SHP77 treated with DMSO at 0.1 percent for 48 hours (cell line): Measurements from ENCODE around the gene LDAH.
"Not testable (repeated sequence)": the region's sequence is repeated elsewhere in the genome, so short reads cannot be mapped to it uniquely, and the experiment has no call there.

ENCODE experiments used
- DNase-seq: peaks from one replicate; lab custom pipeline; 2025; lab: John Stamatoyannopoulos, UW

The LDAH gene

DNA sequence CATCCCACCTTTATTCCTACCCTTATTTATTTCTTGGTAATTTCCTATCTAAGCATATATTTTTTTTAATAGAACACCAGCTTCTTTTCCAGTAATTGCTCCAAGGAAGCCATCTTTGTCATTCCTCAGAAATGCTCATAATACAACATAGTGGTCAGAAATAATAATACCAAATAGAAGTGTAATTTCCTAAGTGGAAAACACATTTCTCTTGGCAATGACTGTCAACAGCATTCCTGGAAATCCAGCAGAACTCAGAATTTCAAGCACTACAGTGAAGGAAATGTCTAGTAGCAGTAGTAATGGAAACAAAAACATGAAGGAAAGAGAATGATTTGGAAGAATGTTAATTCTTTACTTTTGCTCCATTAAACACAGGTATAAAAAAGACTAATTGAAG lies 99.4 kb downstream of the LDAH start:
- DNase-seq = no peak

DNA sequence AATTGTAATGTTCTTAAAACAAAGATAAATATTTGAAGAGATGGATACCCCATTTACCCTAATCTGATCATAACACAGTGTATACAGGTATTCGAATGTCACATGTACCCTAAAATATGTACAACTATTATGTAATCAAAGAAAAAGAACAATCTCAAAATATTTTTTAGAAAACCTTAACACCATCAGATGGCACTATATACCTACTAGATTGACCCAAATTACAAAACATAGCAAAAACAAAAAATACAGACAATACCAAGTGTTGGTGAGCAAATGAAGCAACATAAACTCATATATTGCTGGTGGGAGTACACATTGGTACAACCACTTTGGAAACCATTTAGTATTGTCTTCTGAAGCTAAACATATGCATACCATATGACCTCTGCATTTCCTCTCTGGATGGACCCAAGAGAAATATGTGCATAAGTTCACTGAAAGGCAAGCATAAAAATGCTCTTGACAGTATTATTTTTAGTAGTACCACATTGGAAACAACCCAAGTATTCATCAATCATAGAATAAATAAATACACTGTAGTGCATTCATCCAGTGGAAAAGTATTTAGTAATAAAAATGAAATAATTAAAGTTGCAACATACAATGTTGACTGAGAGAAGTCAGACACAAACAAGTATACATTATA lies 100.2 kb downstream of the LDAH start:
- DNase-seq = no peak

DNA sequence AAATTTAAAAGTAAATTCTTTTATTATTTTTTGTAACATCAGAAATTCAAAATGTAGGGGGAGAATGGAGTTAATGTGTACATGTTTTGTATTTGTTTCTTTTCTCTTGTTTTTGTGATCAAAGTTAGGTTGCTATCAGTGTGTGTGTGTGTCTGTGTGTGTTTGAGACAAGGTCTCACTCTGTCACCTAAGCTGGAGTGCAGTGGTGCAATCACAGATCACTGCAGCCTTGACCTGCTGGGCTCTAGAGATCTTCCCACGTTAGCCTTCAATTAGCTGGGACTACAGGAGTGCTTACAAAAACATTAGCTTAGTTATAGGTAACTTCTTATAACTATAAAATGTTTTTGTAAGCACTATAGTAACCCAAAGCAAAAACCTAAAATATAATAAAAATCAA lies 105.3 kb downstream of the LDAH start:
- no peak for DNase-seq

DNA sequence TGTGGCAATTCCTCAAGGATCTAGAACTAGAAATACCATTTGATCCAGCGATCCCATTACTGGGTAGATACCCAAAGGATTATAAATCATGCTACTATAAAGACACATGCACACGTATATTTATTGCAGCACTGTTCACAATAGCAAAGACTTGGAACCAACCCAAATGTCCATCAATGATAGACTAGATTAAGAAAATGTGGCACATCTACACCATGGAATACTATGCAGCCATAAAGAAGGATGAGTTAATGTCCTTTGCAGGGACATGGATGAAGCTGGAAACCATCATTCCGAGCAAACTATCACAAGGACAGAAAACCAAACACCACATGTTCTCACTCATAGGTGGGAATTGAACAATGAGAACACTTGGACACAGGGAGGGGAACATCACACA lies 106.7 kb downstream of the LDAH start:
- DNase-seq = not testable (repeated sequence)

DNA sequence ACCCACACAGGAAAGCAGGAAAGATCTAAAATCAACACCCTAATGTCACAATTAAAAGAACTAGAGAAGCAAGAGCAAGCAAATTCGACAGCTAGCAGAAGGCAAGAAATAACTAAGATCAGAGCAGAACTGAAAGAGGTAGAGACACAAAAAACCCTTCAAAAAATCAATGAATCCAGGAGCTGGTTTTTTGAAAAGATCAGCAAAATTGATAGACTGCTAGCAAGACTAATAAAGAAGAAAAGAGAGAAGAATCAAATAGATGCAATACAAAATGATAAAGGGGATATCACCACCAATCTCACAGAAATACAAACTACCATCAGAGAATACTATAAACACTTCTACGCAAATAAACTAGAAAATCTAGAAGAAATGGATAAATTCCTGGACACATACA lies 108.5 kb downstream of the LDAH start:
- not testable (repeated sequence) for DNase-seq

DNA sequence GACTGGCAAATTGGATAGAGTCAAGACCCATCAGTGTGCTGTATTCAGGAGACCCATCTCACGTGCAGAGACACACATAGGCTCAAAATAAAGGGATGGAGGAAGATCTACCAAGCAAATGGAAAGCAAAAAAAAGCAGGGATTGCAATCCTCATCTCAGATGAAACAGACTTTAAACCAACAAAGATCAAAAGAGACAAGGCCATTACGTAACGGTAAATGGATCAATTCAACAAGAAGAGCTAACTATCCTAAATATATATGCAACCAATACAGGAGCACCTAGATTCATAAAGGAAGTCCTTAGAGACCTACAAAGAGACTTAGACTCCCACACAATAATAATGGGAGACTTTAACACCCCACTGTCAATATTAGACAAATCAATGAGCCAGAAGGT lies 109.3 kb downstream of the LDAH start:
- DNase-seq = not testable (repeated sequence)

DNA sequence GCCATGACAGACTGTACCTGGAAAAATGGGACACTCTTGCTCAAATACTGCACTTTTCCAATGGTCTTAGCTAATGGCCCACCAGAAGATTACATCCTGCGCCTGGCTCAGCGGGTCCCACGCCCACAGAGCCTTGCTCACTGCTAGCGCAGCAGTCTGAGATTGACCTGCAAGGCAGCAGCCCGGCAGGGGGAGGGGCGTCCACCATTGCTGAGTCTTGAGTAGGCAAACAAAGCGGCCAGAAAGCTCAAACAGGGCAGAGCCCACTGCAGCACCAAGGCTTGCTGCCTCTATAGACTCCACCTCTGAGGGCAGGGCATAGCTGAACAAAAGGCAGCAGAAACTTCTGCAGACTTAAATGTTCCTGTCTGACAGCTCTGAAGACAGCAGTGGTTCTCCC lies 111.3 kb downstream of the LDAH start:
- not testable (repeated sequence) for DNase-seq

DNA sequence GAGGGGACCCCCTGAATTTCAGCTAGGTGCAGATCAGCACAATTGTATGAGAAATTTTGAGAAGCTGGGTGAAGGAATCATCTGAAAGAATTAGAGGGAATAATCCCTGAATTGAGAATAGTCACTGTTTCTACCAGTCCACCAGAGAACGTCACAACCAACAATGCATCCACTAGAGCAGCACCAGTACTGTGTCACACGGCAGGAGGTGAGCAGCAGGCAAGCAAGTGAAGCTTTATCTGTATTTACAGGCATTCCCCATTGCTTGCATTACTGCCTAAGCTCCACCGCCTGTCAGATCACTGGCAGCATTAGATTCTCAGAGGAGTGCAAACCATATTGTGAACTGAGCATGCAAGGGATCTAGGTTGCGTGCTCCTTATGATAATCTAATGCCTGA lies 115.3 kb downstream of the LDAH start:
- no peak for DNase-seq

DNA sequence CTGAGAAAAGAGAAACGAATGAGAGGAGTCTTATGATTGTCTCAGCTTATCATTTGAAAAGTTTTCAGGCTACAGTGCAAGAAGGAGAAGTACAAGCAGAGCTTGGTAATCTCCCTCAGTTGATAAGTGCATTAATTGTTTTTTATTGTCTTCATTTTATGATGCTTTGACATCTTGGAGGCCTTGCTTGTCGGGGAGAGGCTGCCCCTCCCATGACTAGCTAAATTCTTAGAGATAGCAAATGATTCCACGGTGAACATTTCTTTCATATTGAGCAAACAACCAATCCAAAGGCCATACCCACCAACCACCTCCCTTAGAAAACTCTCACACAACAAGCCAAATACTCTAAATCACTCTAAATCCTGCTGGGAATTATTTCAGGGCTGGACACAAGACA lies 116.1 kb downstream of the LDAH start:
- no peak for DNase-seq

DNA sequence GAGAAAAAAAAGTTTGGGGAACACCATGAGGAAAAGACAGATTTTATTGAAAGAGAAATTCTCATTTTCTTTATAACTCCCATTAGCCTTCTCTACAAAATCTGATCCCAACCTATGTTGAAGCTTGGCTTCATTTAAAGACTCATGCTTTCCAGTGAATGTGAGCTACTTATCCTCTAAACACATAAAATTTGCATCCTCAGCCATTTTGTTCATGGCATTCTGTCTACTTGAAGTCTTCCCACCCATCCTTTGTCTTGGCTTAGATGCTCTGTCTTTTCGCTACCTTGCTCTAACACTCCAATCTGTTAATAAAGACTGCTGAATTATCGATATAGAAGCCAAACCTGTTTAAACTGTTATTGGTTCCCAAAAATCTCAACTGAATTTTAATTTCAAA lies 116.7 kb downstream of the LDAH start:
- no peak for DNase-seq

DNA sequence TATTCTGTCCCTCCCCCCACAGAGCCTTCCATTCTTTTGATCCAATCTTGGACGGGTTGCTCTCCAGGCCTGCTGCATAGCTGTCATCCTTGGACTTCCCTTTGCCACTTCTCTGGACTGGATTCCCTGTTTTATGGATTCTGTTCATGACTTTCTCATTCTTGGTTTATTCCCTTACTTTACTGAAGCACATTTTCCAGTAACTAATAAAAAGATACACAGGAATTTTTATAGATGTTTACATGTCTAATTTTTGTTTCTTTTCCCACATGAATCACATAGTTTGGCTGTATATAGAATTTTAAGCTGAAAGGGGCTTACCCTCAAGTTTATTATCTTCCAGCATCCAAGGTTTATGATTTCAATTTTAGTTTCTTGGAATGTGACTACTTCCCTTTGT lies 118.0 kb downstream of the LDAH start:
- no peak for DNase-seq

DNA sequence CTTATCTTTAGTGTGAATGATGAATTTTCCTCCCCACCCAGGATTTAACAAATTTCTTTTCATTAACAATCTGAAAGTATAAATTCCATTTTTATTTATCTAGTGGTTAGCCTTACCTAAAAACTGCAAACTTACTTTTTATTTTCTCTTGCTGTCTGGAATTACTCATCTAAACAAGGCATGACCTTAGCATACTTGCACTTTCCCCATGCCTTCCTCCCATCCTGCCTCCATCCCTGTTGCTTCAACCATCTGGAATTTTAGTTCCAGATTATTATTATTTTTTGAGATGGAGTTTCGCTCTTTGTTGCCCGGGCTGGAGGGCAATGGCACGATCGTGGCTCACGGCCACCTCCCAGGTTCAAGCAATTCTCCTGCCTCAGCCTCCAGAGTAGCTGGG lies 120.3 kb downstream of the LDAH start:
- no peak for DNase-seq

DNA sequence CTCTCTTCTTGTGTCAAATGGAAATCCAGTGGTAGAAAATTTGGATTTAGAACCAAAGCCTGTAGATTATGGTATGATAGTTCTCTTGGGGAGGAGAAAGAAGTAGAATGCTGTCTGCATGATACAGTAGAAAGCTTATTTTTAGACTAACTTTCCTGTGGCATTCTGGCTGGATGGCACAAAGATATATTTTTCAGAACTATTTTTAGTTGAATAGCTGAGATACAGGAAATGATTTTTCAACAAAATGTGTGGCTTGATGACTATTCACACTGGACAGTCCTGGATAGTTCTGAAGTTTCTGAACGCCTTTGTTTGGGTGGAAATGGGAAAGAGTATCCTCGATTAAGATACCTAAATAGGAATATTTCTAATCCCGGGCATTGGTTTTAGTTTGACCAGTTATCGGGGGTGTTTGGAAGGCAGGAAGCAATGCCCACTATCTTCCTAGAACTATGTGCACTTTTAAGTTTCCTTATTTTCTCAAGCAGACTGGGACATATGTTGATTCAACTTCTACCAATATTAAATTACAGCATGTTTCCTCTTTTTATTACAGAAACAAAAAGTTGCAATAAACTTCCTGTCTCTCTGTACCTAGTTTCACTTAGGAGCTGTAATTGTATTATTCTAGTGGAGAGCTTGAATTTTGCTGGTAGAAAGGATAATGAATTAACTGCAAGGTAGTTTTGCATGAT lies 123.8 kb downstream of the LDAH start:
- DNase-seq = no peak

DNA sequence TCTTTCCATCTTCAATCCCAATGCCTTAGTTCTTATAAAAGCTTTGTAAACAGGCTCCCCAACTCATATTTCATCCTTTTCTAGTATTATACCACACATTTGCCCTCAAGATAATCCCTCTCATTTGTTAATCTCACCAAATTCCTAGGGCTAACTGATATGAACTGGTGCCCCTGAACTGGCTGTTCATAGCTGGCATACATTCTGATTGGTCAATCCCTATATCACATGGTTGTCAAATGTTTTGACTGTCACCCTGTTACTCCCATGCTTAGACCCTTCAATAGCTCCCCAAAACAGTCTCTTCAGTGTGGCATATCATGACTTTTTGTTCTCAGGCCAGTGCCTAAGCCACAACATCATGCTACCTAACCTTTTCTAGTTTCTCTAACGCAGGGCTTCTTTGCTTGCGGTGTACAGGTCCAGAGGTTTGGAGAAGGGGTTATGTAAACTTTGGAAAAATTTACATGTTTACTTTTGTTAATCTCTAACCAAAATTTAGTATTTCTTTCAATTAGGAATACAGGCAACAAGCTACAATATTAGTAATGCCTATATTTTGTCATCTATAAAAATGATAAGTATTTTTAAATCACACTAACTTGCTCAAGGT lies 125.5 kb downstream of the LDAH start:
- DNase-seq = no peak

DNA sequence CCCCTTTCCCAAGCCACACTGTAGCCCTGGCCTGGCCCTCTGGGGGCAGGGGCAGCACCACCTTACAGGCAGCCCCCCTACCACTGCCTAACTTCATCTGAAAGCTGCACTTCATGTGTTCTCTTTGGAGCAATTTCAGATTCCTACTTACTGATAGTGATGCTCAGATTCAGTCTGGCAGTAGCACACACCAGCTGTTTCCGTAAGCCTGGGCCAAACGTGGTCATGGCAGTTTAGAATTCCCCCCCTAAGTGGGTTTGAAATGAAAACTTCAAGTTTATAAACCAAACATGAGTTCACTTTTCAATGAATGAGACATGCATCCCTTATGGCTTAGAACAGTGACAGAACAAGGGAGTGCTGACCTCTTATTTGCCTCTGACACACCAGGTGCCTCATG lies 126.5 kb downstream of the LDAH start:
- DNase-seq = no peak

DNA sequence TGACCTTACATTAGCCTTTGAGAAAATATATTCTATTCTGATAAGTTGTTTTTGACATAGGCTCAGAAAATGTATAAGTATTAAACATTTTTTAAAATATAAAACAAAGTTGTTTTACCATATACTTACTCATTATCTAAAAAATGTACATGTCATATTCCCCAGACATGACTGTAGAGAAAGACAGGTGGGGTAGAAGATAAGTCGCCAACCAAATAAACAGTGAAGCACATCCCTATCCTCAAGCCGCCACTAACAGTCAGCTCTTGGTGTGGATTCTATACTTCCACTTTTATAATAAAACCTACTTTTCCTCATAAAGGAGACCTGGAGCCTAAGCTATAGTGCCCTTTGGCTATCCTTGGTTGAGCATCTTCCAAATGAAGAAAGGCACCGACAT lies 129.6 kb downstream of the LDAH start:
- DNase-seq = no peak

DNA sequence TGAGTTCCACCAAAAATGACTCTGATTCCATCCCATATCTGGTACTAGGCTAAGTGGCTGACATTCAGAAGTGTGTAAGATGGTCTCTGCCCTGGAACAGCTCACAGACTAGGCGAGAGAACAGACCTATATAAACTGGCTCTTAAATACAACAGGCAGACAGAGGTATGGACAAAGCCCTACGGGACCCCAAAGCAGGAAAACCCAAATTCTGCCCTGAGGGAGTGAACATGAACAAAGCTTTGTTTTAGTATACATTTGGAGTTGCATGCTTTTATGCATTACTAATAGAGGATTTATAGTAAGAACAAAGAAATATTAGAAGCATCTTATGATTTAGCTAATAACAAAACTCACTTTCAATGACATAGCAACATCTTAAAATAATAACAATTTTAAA lies 130.8 kb downstream of the LDAH start:
- no peak for DNase-seq

DNA sequence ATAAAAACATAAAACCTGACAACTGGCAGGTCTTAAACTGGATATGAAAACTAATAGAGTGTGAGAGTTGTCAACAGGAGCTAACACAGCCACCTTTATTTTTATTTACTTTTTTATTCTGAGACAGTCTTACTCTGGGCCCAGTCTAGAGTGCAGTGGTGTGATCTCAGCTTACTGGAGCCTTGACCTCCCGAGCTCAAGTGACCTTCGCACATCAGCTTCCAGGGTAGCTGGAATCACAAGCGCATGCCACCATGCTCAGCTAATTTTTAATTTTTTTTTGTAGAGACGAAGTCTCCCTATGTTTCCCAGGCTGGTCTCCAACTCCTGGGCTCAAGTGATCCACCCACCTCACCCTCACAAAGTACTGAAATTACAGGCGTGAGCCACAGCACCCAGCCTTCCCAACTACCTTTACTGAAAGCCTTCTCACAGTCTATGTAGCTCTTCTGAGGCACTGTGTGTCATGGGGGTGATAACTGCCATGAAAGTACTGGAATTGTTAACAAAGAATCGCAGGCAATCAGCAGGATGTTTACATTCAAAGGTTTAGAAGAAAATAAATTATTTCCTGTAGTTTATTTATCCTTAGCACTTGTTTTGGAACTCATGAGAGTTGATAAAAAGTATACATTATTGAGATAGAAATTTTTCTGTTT lies 131.7 kb downstream of the LDAH start:
- DNase-seq = no peak

DNA sequence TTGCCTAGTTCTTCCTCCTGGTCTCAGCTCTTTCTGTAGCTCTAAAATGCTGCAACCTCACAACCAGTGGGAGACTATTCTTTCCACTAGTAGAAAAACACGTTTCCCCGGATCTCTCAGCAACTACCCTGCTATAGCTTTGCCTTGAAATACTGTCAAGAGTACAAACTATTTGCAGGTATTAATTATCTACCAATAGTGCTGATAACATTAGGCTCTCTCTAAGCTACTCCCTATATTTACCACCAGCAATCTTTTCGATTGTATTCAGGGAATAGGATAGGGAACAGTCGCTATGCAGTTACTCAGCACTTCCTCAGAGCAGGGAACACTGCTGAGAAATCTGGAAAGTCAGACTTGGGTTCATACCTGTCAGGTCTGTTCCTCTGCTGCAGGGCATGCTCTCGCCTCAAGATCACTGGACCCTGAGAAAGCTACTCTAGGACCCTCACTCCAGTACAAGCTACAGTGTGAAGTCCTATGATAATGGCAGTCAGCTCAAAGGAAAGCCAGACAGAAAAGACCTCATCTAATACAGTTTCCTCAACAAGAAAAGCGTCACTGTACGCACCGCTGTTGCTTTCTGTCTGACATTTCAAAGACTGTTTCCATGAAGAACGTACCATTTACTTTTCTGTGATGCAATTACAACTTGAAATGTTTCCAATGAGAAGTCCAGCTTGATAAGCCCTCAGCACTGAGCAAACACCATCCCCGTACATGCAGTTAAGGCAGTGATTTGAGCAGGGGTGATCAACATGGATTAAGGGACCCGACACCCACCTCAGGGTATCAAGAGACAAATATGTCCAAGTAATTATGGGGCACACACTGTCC lies 133.3 kb downstream of the LDAH start:
- DNase-seq = no peak

DNA sequence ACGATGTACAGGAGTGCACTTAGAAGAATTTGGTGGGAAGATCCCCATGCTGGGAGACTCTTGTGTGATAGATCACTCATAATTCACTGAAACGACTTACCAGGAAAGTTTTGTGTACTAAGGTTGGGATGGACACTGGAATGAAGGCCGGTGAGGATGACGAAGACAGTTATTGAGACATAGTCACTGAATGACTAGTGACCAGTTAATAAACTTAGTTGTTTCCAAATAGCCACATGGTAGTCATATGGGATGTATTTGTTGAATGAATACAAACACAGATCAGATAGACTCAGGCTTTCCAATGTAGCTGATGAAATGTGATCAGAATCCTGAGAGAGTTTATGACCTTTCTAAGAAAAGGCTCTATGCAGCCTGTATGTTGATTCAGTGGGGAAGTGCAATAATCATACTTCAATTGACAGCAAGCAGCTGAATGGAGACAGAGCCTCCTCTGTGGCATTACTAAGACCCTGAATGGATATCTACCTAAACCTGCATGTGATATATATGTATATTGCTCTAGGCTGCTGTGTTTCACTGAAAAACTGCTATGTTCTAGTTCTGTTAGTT lies 135.6 kb downstream of the LDAH start:
- DNase-seq = no peak

DNA sequence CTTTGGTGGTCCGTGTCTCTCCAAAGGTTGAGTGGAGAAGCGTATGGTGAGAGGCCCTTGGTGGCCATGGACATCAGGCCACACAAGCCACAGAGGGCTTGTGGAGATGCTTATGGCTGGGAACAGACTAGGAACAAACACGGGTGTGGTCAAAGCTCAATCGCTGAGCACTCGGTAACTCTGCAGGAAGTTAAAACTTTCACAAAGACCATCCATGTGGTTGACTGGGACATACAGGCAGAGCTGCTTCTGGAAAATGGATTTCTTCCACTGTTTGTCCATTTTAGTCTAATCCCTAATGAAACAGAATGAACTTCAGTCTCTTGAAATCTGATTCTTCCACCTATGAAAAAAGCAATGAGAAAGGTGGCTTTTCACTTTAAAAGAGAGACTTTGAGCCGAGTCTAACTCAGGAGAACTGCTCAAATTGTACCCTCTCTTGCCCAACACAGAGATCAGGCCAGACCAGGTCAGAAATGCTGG lies 138.3 kb downstream of the LDAH start:
- no peak for DNase-seq
